ENCODE results near the gene ANKRD60. TPM values are rescaled to one million over a fixed set of nuclear protein-coding genes. Genes with fewer than 3 reads are reported as not detected.

ANKRD60 gene
- total RNA-seq, 1 donor from 2014 or later: not detected

GRCh38 chr20:58219342-58219700, 9.1 kb downstream of the ANKRD60 start:
- DNase-seq (ENCODE audit: low spot score): no peak
- H3K4me3 Mint-ChIP-seq (ENCODE audit: unreplicated experiment): no peak overlapping the region

GRCh38 chr20:58218665-58219341, 9.7 kb downstream of the ANKRD60 start:
- Mint-ChIP-seq H3K4me3 (ENCODE audit: unreplicated experiment) (no peak overlapping the region), H3K9me3 (ENCODE audit: low read depth) (peaks cover 11% of the 10 kb centered on the region), H3K27me3 (ENCODE audit: low read depth) (peaks cover 50% of the 10 kb centered on the region), H3K27ac (ENCODE audit: unreplicated experiment) (no peak overlapping the region), H3K36me3 (ENCODE audit: low read depth) (peaks cover 6% of the 10 kb centered on the region), H3K4me1 (ENCODE audit: low read depth) (peaks cover 10% of the 10 kb centered on the region)
- DNase-seq (ENCODE audit: low spot score): no peak
- no peak for TF ChIP-seq CTCF (IDR thresholded peaks at IDR 0.05)

More at GRCh38 chr20:58219342-58219700, 9.1 kb downstream of the ANKRD60 start:
- peaks cover 10% of the 10 kb centered on the region for H3K4me1 Mint-ChIP-seq (ENCODE audit: low read depth)
- H3K27ac Mint-ChIP-seq (ENCODE audit: unreplicated experiment): no peak overlapping the region
- H3K36me3 Mint-ChIP-seq (ENCODE audit: low read depth): peaks cover 6% of the 10 kb centered on the region
- peaks cover 45% of the 10 kb centered on the region for H3K27me3 Mint-ChIP-seq (ENCODE audit: low read depth)
- H3K9me3 Mint-ChIP-seq (ENCODE audit: low read depth): peaks cover 11% of the 10 kb centered on the region
- no peak for TF ChIP-seq CTCF (IDR thresholded peaks at IDR 0.05)

GRCh38 chr20:58216334-58216733, 12.1 kb downstream of the ANKRD60 start:
- peaks cover 35% of the 10 kb centered on the region for H3K27me3 Mint-ChIP-seq (ENCODE audit: low read depth)
- peaks cover 15% of the 10 kb centered on the region for H3K4me1 Mint-ChIP-seq (ENCODE audit: low read depth)

GRCh38 chr20:58215116-58215515, 13.3 kb downstream of the ANKRD60 start:
- peaks cover 6% of the 10 kb centered on the region for H3K36me3 Mint-ChIP-seq (ENCODE audit: low read depth)
- H3K4me1 Mint-ChIP-seq (ENCODE audit: low read depth): peaks cover 15% of the 10 kb centered on the region
- DNase-seq (ENCODE audit: low spot score): no peak
- H3K9me3 Mint-ChIP-seq (ENCODE audit: low read depth): peaks cover 11% of the 10 kb centered on the region
- H3K4me3 Mint-ChIP-seq (ENCODE audit: unreplicated experiment): no peak overlapping the region
- H3K27ac Mint-ChIP-seq (ENCODE audit: unreplicated experiment): no peak overlapping the region
- peaks cover 27% of the 10 kb centered on the region for H3K27me3 Mint-ChIP-seq (ENCODE audit: low read depth)
- TF ChIP-seq CTCF (IDR thresholded peaks at IDR 0.05): no peak

More at GRCh38 chr20:58216334-58216733, 12.1 kb downstream of the ANKRD60 start:
- no peak overlapping the region for H3K27ac Mint-ChIP-seq (ENCODE audit: unreplicated experiment)
- H3K4me3 Mint-ChIP-seq (ENCODE audit: unreplicated experiment): no peak overlapping the region
- H3K36me3 Mint-ChIP-seq (ENCODE audit: low read depth): peaks cover 6% of the 10 kb centered on the region
- no peak for DNase-seq (ENCODE audit: low spot score)
- TF ChIP-seq CTCF (IDR thresholded peaks at IDR 0.05): no peak
- peaks cover 11% of the 10 kb centered on the region for H3K9me3 Mint-ChIP-seq (ENCODE audit: low read depth)

- Mint-ChIP-seq H3K4me3 (ENCODE audit: unreplicated experiment) (no peak overlapping the region), H3K4me1 (ENCODE audit: low read depth) (peaks cover 22% of the 10 kb centered on the region), H3K27me3 (ENCODE audit: low read depth) (peaks cover 23% of the 10 kb centered on the region)
Measured at GRCh38 chr20:58214310-58214709, 14.1 kb downstream of the ANKRD60 start.

More at GRCh38 chr20:58214310-58214709, 14.1 kb downstream of the ANKRD60 start:
- H3K27ac Mint-ChIP-seq (ENCODE audit: unreplicated experiment): no peak overlapping the region
- peaks cover 5% of the 10 kb centered on the region for H3K36me3 Mint-ChIP-seq (ENCODE audit: low read depth)
- TF ChIP-seq CTCF (IDR thresholded peaks at IDR 0.05): no peak
- DNase-seq (ENCODE audit: low spot score): no peak
- H3K9me3 Mint-ChIP-seq (ENCODE audit: low read depth): peaks cover 11% of the 10 kb centered on the region

Data from chondrocyte (in vitro differentiated cells).